Panc1 (cell line): ENCODE data around the gene L3MBTL3. TPM values are rescaled to one million over a fixed set of nuclear protein-coding genes. Genes with fewer than 3 reads are reported as not detected.

Experiments used
- ATAC-seq: fragments of 200-7000 bp; cut with Tn5 transposase; 2 replicates; pipeline ENCODE4 v1.9.1; 2020; ENCODE audit warnings: mild to moderate bottlenecking, moderate library complexity
- BruUV-seq: library from RNA; stranded (reverse); fragments of 400-500 nt; replicated peaks from 2 replicates; lab custom pipeline; 2021; lab: Mats Ljungman, UMichigan
- CTCF ChIA-PET: fragments of 300-600 bp; sonication (Branson Sonifier 250); formaldehyde crosslinking; loops from one replicate; lab custom pipeline; 2022; ENCODE audit warnings: antibody characterized with exemption; lab: Charles Lee
- POLR2A ChIA-PET: fragments of 300-600 bp; sonication (Branson Sonifier 250); formaldehyde crosslinking; loops from one replicate; lab custom pipeline; 2022; ENCODE audit warnings: antibody characterized with exemption; lab: Charles Lee
- DNase-seq: peaks from one replicate; pipeline ENCODE4 v3.0.0-alpha.2; 2010; ENCODE audit warnings: low read depth, low spot score
- H3K27ac ChIP-seq: 2 replicates; pipeline ENCODE4 v1.5.1; 2011; ENCODE audit warnings: mild to moderate bottlenecking, low read length, inconsistent platforms
- H3K27me3 ChIP-seq: fragments of 200-500 bp; sonication (Bioruptor generic); 2 replicates; pipeline ENCODE4 v1.6.0; 2014; ENCODE audit warnings: low read length, inconsistent platforms; ENCODE audit not compliant: control insufficient read depth, insufficient read depth
- H3K36me3 ChIP-seq: fragments of 200-500 bp; sonication (Bioruptor generic); 2 replicates; pipeline ENCODE4 v1.5.1; 2014; ENCODE audit warnings: inconsistent platforms, mild to moderate bottlenecking, low read length, moderate library complexity; ENCODE audit not compliant: control insufficient read depth, insufficient read depth
- H3K4me1 ChIP-seq: 2 replicates; pipeline ENCODE4 v1.5.1; 2011; ENCODE audit warnings: inconsistent platforms, mild to moderate bottlenecking, low read length, moderate library complexity; ENCODE audit not compliant: control insufficient read depth, insufficient read depth
- H3K4me3 ChIP-seq, 2 experiments: 2 replicates each; pipeline ENCODE4 v1.5.1; 2011 to 2012; ENCODE audit warnings: low read depth in 2 of 2, low read length in 2 of 2, mild to moderate bottlenecking in 2 of 2, inconsistent platforms in 1 of 2, moderate library complexity in 1 of 2
- H3K9me3 ChIP-seq: fragments of 200-500 bp; sonication (Bioruptor generic); 2 replicates; pipeline ENCODE4 v1.5.1; 2014; ENCODE audit warnings: low read depth, mild to moderate bottlenecking, inconsistent platforms, low read length, moderate library complexity; ENCODE audit not compliant: control insufficient read depth, insufficient read depth
- POLR2AphosphoS5 ChIP-seq: IDR thresholded peaks from 2 replicates; pipeline ENCODE4 v1.6.1; 2012; ENCODE audit warnings: mild to moderate bottlenecking, low read depth, low read length, moderate library complexity
- SIN3A ChIP-seq: IDR thresholded peaks from 2 replicates; pipeline ENCODE4 v1.6.1; 2012; ENCODE audit warnings: low read depth, mild to moderate bottlenecking, low read length, moderate library complexity, borderline replicate concordance; ENCODE audit not compliant: insufficient read depth
- TCF7L2 ChIP-seq: IDR thresholded peaks from 2 replicates; pipeline ENCODE4 v1.6.1; 2011; ENCODE audit warnings: mild to moderate bottlenecking, low read depth, low read length, inconsistent platforms
- in situ Hi-C: cut with HindIII; loops from 2 replicates; pipeline ENCODE4 v1.10.0; 2016; ENCODE audit warnings: low sequenced_read_pairs, low pct_unique_long_range_greater_than_20kb
- intact Hi-C: fragments of 100-400 bp; cut with micrococcal nuclease; formaldehyde crosslinking; loops from one replicate; pipeline ENCODE4 v1.10.0; 2022; ENCODE audit not compliant: unreplicated experiment
- total RNA-seq: library from RNA; stranded (reverse); gene quantifications from one replicate; pipeline ENCODE4 v1.2.1, GENCODE V29; 2021; ENCODE audit not compliant: unreplicated experiment
- TF ChIP-seq, protein P1 (sequence below): fragments of 450-650 bp; IDR thresholded peaks from 2 replicates; pipeline ENCODE4 v1.5.1; 2017; ENCODE audit warnings: mild to moderate bottlenecking
- TF ChIP-seq, protein P2 (sequence below), 2 experiments: IDR thresholded peaks; 2 replicates each; pipeline ENCODE4 v1.6.1; 2011 to 2012; ENCODE audit warnings: low read depth in 2 of 2, control low read depth in 1 of 2, low read length in 1 of 2, mild to moderate bottlenecking in 1 of 2, moderate library complexity in 1 of 2; ENCODE audit not compliant: insufficient read depth in 1 of 2

Gene L3MBTL3
- total RNA-seq, 1 experiment from 2014 or later, result 4.2 TPM

DNA sequence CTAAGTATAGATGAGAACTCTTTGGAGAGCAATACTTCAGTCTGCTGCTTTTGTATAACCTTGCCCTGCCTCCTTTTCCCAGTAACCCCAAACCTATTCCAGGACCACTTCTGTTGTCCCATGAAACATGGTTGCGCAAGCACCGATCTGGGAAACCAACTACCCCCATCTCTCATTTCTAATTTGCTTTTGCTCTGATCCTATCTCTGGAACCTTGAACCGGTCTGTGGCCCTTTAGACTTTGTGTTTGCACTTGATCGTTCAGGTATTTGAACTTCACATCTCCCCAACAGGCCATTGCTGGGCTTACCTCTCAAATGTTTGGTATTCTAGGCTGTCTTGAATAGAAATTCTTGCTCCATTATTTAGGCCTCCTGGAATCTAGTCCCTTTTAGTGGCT is 25.0 kb downstream of the L3MBTL3 start:
- BruUV-seq, result no TSS peak
- no peak for DNase-seq
- CTCF ChIA-PET, result no interaction called here
- ATAC-seq, result no peak
- no peaks in the 10 kb centered on the region for H3K27me3 ChIP-seq
- no peak overlapping the region for H3K27ac ChIP-seq
- no peak overlapping the region for H3K4me3 ChIP-seq
- POLR2A ChIA-PET, result no interaction called here
- TF ChIP-seq SIN3A (no peak), POLR2AphosphoS5 (no peak), TCF7L2 (no peak)
- TF ChIP-seq, protein P1, sequence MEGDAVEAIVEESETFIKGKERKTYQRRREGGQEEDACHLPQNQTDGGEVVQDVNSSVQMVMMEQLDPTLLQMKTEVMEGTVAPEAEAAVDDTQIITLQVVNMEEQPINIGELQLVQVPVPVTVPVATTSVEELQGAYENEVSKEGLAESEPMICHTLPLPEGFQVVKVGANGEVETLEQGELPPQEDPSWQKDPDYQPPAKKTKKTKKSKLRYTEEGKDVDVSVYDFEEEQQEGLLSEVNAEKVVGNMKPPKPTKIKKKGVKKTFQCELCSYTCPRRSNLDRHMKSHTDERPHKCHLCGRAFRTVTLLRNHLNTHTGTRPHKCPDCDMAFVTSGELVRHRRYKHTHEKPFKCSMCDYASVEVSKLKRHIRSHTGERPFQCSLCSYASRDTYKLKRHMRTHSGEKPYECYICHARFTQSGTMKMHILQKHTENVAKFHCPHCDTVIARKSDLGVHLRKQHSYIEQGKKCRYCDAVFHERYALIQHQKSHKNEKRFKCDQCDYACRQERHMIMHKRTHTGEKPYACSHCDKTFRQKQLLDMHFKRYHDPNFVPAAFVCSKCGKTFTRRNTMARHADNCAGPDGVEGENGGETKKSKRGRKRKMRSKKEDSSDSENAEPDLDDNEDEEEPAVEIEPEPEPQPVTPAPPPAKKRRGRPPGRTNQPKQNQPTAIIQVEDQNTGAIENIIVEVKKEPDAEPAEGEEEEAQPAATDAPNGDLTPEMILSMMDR, result no peak
- TF ChIP-seq, protein P2, sequence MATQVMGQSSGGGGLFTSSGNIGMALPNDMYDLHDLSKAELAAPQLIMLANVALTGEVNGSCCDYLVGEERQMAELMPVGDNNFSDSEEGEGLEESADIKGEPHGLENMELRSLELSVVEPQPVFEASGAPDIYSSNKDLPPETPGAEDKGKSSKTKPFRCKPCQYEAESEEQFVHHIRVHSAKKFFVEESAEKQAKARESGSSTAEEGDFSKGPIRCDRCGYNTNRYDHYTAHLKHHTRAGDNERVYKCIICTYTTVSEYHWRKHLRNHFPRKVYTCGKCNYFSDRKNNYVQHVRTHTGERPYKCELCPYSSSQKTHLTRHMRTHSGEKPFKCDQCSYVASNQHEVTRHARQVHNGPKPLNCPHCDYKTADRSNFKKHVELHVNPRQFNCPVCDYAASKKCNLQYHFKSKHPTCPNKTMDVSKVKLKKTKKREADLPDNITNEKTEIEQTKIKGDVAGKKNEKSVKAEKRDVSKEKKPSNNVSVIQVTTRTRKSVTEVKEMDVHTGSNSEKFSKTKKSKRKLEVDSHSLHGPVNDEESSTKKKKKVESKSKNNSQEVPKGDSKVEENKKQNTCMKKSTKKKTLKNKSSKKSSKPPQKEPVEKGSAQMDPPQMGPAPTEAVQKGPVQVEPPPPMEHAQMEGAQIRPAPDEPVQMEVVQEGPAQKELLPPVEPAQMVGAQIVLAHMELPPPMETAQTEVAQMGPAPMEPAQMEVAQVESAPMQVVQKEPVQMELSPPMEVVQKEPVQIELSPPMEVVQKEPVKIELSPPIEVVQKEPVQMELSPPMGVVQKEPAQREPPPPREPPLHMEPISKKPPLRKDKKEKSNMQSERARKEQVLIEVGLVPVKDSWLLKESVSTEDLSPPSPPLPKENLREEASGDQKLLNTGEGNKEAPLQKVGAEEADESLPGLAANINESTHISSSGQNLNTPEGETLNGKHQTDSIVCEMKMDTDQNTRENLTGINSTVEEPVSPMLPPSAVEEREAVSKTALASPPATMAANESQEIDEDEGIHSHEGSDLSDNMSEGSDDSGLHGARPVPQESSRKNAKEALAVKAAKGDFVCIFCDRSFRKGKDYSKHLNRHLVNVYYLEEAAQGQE (IDR thresholded peaks at IDR 0.05; ENCODE audit: insufficient read depth in 1 of 2, low read depth in 2 of 2, low read length in 1 of 2), result no peak
- intact Hi-C loops (no loop called here), in situ Hi-C loops (no loop called here)
- no peaks in the 10 kb centered on the region for H3K9me3 ChIP-seq
- H3K4me1 ChIP-seq, result no peaks in the 10 kb centered on the region
- H3K36me3 ChIP-seq, result no peaks in the 10 kb centered on the region

DNA sequence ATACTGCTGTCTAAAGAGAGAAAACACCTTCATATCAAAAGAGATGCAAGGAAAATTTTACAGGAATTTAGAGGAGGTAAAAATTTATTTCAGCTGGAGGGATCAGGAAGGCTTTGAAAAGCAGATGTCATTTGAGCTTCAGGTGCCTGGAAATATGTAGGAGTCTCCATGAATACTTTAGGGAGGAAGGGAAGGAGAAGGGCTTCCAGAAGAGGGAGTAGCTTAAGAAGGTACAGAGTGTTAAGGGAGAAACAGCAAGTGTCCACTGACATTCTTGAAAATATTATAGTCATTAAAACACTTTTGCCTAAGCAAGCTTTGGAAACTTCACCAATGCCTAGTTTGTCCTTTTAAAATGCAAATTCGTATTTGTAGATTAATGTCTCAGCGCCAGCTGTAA is 27.2 kb downstream of the L3MBTL3 start:
- in situ Hi-C loops (no loop called here), intact Hi-C loops (no loop called here)
- ATAC-seq (no peak), DNase-seq (no peak)
- ChIA-PET POLR2A (no interaction called here), CTCF (interaction anchor here (0.6 kb wide), 1 partner anchor 292 kb away, joined by 8 read pairs; no protein-coding TSS in a partner anchor)
- no peaks in the 10 kb centered on the region for H3K4me1 ChIP-seq
- TF ChIP-seq POLR2AphosphoS5, result no peak
- TF ChIP-seq TCF7L2, result no peak
- TF ChIP-seq, protein P1, result no peak
- TF ChIP-seq, protein P2 (IDR thresholded peaks at IDR 0.05; ENCODE audit: insufficient read depth in 1 of 2, low read depth in 2 of 2, low read length in 1 of 2), result no peak
- H3K9me3 ChIP-seq, result no peaks in the 10 kb centered on the region
- no peak overlapping the region for H3K27ac ChIP-seq
- H3K36me3 ChIP-seq, result no peaks in the 10 kb centered on the region
- no TSS peak for BruUV-seq
- H3K27me3 ChIP-seq, result no peaks in the 10 kb centered on the region
- no peak overlapping the region for H3K4me3 ChIP-seq
